BLaER1 (cell line): ENCODE data around the gene RHOC.

Source experiments
- H3K27ac ChIP-seq: shearing (Covaris generic); formaldehyde crosslinking; 2 replicates; pipeline ENCODE4 v1.8.1; 2022
- H3K27me3 ChIP-seq: shearing (Covaris generic); formaldehyde crosslinking; 2 replicates; pipeline ENCODE4 v1.8.1; 2022
- H3K36me3 ChIP-seq: shearing (Covaris generic); formaldehyde crosslinking; 2 replicates; pipeline ENCODE4 v1.8.1; 2022
- H3K4me1 ChIP-seq: shearing (Covaris generic); formaldehyde crosslinking; 2 replicates; pipeline ENCODE4 v1.8.1; 2022
- H3K4me2 ChIP-seq: shearing (Covaris generic); formaldehyde crosslinking; 2 replicates; pipeline ENCODE4 v1.8.1; 2022
- H3K4me3 ChIP-seq: shearing (Covaris generic); formaldehyde crosslinking; 2 replicates; pipeline ENCODE4 v1.8.1; 2022
- H3K9ac ChIP-seq: shearing (Covaris generic); formaldehyde crosslinking; 2 replicates; pipeline ENCODE4 v1.8.1; 2022
- H3K9me3 ChIP-seq: shearing (Covaris generic); formaldehyde crosslinking; 2 replicates; pipeline ENCODE4 v1.8.1; 2022
- H4K20me1 ChIP-seq: shearing (Covaris generic); formaldehyde crosslinking; 2 replicates; pipeline ENCODE4 v1.8.1; 2022
- Cebpa-rat ChIP-seq: shearing (Covaris generic); IDR thresholded peaks from 2 replicates; pipeline ENCODE4 v1.8.1; 2022

RHOC gene

GRCh38 chr1:112678605-112679004 lies 28.3 kb downstream of the RHOC start:
- no peak overlapping the region for H3K4me3 ChIP-seq
- no peaks in the 10 kb centered on the region for H3K9me3 ChIP-seq
- H3K36me3 ChIP-seq, result peaks cover 34% of the 10 kb centered on the region; the same call in 1 of the 2 replicates
- peaks cover 23% of the 10 kb centered on the region for H3K4me1 ChIP-seq
- H3K9ac ChIP-seq, result no peak overlapping the region
- no peak overlapping the region for H3K4me2 ChIP-seq
- H3K27me3 ChIP-seq, result no peaks in the 10 kb centered on the region
- H4K20me1 ChIP-seq, result peaks cover 39% of the 10 kb centered on the region
- TF ChIP-seq Cebpa-rat, result no peak
- no peak overlapping the region for H3K27ac ChIP-seq

GRCh38 chr1:112677501-112677900 lies 29.4 kb downstream of the RHOC start:
- no peak for TF ChIP-seq Cebpa-rat
- peaks cover 30% of the 10 kb centered on the region for H4K20me1 ChIP-seq
- peak overlapping the region; percentile 28 for H3K4me2 ChIP-seq
- no peaks in the 10 kb centered on the region for H3K9me3 ChIP-seq
- peaks cover 24% of the 10 kb centered on the region; the same call in 1 of the 2 replicates for H3K36me3 ChIP-seq
- no peaks in the 10 kb centered on the region for H3K27me3 ChIP-seq
- no peak overlapping the region for H3K4me3 ChIP-seq
- no peak overlapping the region for H3K9ac ChIP-seq
- H3K4me1 ChIP-seq, result peaks cover 32% of the 10 kb centered on the region
- no peak overlapping the region for H3K27ac ChIP-seq

GRCh38 chr1:112676543-112676942 lies 30.4 kb downstream of the RHOC start:
- H3K4me3 ChIP-seq, result 0 out of 2 replicates have a peak overlapping the region, but pooled peaks have one; percentile 94
- H3K4me2 ChIP-seq, result peak overlapping the region; percentile 94
- no peak for TF ChIP-seq Cebpa-rat
- H4K20me1 ChIP-seq, result peaks cover 30% of the 10 kb centered on the region
- peaks cover 32% of the 10 kb centered on the region for H3K4me1 ChIP-seq
- H3K27ac ChIP-seq, result no peak overlapping the region
- no peak overlapping the region for H3K9ac ChIP-seq
- no peaks in the 10 kb centered on the region for H3K9me3 ChIP-seq
- peaks cover 26% of the 10 kb centered on the region for H3K36me3 ChIP-seq
- H3K27me3 ChIP-seq, result no peaks in the 10 kb centered on the region

- peak overlapping the region; percentile 97 for H3K9ac ChIP-seq
- peak overlapping the region; percentile 94 for H3K4me2 ChIP-seq
- peaks cover 32% of the 10 kb centered on the region for H3K4me1 ChIP-seq
- H3K27me3 ChIP-seq, result no peaks in the 10 kb centered on the region
- H3K9me3 ChIP-seq, result no peaks in the 10 kb centered on the region
- H3K27ac ChIP-seq, result peak overlapping the region; percentile 95
- peak overlapping the region; percentile 94 for H3K4me3 ChIP-seq
- peaks cover 30% of the 10 kb centered on the region for H4K20me1 ChIP-seq
- TF ChIP-seq Cebpa-rat, result no peak
- peaks cover 29% of the 10 kb centered on the region for H3K36me3 ChIP-seq
These were observed 31.1 kb downstream of the RHOC start for GRCh38 chr1:112675728-112676381.

GRCh38 chr1:112674986-112675727 lies 31.8 kb downstream of the RHOC start:
- peak overlapping the region; percentile 95 for H3K27ac ChIP-seq
- H4K20me1 ChIP-seq, result peaks cover 30% of the 10 kb centered on the region
- H3K9ac ChIP-seq, result peak overlapping the region; percentile 97
- peak overlapping the region; percentile 94 for H3K4me3 ChIP-seq
- H3K36me3 ChIP-seq, result peaks cover 35% of the 10 kb centered on the region
- no peak for TF ChIP-seq Cebpa-rat
- H3K9me3 ChIP-seq, result no peaks in the 10 kb centered on the region
- H3K4me2 ChIP-seq, result peak overlapping the region; percentile 94
- H3K27me3 ChIP-seq, result no peaks in the 10 kb centered on the region
- peaks cover 32% of the 10 kb centered on the region for H3K4me1 ChIP-seq

GRCh38 chr1:112674440-112674985 lies 32.4 kb downstream of the RHOC start, which contains the start of gene MOV10:
MOV10 (plus strand) TSS chr1:112674659; CDS start chr1:112674913, 254 bp downstream.
- Histone ChIP-seq H3K4me2 (peak within 1 kb of the TSS; percentile 94), H3K27me3 (no peaks in the 10 kb centered on the region), H3K9me3 (no peaks in the 10 kb centered on the region), H4K20me1 (peaks cover 24% of the 10 kb centered on the region), H3K4me1 (peaks cover 32% of the 10 kb centered on the region), H3K27ac (peak within 1 kb of the TSS; percentile 95), H3K4me3 (peak within 1 kb of the TSS; percentile 94), H3K36me3 (peaks cover 39% of the 10 kb centered on the region), H3K9ac (peak within 1 kb of the TSS; percentile 97)
- TF ChIP-seq Cebpa-rat, result no peak

- Histone ChIP-seq H3K4me3 (peak overlapping the region; percentile 94), H3K9ac (peak overlapping the region; percentile 97), H3K36me3 (peaks cover 46% of the 10 kb centered on the region), H3K27ac (peak overlapping the region; percentile 95), H3K27me3 (no peaks in the 10 kb centered on the region), H3K9me3 (no peaks in the 10 kb centered on the region), H3K4me1 (peaks cover 32% of the 10 kb centered on the region), H4K20me1 (peaks cover 17% of the 10 kb centered on the region), H3K4me2 (peak overlapping the region; percentile 94)
- TF ChIP-seq Cebpa-rat, result no peak
These were observed 33.1 kb downstream of the RHOC start for GRCh38 chr1:112673592-112674439.

GRCh38 chr1:112672842-112673241 lies 34.1 kb downstream of the RHOC start:
- no peak overlapping the region for H3K27ac ChIP-seq
- peaks cover 32% of the 10 kb centered on the region for H3K4me1 ChIP-seq
- no peak overlapping the region for H3K9ac ChIP-seq
- TF ChIP-seq Cebpa-rat, result no peak
- H3K4me2 ChIP-seq, result no peak overlapping the region
- no peaks in the 10 kb centered on the region for H3K9me3 ChIP-seq
- peaks cover 7% of the 10 kb centered on the region for H4K20me1 ChIP-seq
- no peak overlapping the region for H3K4me3 ChIP-seq
- no peaks in the 10 kb centered on the region for H3K27me3 ChIP-seq
- H3K36me3 ChIP-seq, result peaks cover 48% of the 10 kb centered on the region

GRCh38 chr1:112672009-112672408 lies 34.9 kb downstream of the RHOC start:
- no peak overlapping the region for H3K4me3 ChIP-seq
- H3K4me2 ChIP-seq, result no peak overlapping the region
- no peak overlapping the region for H3K27ac ChIP-seq
- TF ChIP-seq Cebpa-rat, result no peak
- H3K4me1 ChIP-seq, result peaks cover 31% of the 10 kb centered on the region
- H3K9ac ChIP-seq, result no peak overlapping the region
- peaks cover 53% of the 10 kb centered on the region for H3K36me3 ChIP-seq
- no peaks in the 10 kb centered on the region for H3K9me3 ChIP-seq
- no peaks in the 10 kb centered on the region for H3K27me3 ChIP-seq
- no peaks in the 10 kb centered on the region; the same call in 1 of the 2 replicates for H4K20me1 ChIP-seq
